DLD1 (cell line): ENCODE results near the gene ULBP3.

Experiments
- in situ Hi-C: cut with HindIII; loops from 2 replicates; pipeline ENCODE4 v1.10.0; 2017; ENCODE audit warnings: low sequenced_read_pairs

Gene ULBP3

DNA sequence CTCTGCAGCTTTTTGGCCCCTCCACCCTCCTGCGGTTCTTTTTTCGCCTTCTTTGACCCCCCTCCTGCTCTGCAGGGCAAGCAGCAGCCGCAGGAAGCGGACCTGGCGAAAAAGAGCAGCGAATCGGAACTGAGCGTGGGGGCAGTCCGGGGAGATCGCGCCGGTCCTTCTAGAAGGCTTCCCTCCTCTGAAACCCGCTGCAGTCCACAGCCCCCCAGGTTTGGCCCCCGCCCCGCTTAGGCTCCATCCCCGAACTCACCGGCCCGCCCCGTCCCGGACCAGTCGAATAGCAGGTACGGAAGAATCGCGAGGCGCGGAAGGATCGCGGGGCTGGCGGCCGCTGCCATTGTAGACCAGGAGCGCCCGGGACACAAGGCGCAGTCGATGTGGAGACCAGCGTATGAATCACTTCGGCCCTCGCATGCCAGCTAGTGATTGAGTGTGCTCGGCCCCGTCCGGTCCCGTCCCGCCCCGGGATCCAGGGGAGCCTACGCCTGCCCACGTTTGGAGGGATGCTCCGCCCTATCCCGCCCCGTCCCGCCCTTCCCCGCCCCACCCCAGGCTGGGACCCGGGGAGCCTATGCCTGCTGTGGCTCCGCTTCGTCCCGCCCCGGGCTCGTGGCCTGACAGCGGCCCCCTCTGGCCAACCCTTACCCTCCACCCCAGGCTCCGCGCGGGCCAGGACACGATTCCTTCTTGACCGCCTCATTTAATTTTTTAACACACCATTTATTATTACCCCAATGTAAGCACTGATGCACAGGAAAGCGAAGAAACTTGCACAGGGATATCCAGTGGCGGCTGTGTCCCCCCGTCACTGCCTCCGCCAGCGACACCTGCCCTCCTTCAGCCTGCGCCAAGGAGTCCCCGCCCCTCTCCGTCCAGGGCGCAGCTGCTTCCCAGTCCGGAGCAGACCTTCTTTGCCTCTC lies at the start of gene ULBP3:
Gene ULBP3 (minus strand): TSS at position 402 of the 929 bp plus-strand sequence. CDS start 55 bp downstream, at position 347.
- in situ Hi-C loops = no loop called here

DNA sequence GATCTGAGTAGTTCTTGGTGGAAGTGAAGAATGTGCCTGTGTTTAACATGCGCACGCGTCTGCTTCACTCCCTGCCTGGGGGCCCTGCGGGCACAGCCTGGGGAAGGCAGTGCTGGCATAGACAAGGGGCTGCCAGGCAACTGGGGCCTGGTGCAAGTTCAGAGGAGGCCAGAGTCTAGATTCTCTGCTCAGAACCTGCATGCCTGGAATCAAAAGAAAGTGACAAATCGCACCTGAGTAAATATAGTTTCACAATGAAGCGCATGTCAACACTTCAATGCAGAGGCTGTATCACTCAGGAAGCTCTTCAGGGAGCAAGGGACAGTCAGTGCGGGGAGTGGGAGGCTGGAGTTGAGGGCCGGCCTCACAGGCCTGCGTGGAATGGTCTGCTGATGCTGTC lies 49.7 kb upstream of the ULBP3 start:
- in situ Hi-C loops = no loop called here

DNA sequence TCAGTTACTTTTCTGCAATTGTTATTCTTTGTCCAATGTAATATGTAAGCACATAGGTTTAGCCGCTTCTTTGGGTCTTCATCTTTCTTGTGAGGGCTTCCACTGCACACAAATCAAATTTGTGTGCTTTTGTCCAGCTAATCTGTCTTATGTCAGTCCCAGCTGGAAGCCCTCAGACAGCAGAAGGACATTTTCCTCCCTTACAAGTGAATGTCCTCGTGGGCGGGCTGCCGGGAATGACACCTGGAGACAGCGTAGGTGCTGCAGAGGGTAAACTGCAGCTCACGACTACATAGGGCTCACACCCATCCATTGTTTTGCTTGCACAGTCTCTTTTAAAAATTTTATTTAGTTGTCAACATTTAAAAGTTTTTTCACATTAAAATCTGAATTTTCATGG lies 49.3 kb upstream of the ULBP3 start:
- in situ Hi-C loops = no loop called here

DNA sequence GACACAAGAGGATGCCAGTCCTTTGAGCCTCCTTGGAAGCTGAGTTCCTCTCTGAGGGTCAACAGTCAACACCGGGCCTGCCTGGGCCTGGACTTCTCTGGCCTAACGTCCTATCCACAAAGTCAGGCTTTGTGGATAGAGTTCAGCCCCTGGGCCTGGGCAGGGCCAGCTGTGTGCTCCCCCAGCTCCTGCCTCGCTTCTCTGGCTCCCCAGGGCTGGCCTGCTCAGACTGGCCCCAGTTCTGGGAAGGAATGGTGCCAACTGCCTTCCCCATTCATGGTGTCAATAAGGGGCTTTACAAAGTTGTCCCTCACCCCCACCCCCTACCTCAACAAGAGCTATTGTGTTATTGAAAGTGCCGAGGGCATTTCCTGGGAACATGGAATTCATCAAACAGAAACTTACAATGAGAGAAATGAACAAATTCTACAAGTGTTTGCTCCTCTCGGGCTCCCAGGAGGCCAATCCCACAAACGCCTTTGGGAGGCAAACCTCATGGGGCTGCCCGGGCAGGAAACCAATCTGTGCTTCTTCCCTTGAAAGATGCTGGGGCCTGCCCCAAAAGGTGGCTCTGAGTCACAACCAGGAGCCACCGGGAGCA lies 47.4 kb upstream of the ULBP3 start:
- in situ Hi-C loops = no loop called here

DNA sequence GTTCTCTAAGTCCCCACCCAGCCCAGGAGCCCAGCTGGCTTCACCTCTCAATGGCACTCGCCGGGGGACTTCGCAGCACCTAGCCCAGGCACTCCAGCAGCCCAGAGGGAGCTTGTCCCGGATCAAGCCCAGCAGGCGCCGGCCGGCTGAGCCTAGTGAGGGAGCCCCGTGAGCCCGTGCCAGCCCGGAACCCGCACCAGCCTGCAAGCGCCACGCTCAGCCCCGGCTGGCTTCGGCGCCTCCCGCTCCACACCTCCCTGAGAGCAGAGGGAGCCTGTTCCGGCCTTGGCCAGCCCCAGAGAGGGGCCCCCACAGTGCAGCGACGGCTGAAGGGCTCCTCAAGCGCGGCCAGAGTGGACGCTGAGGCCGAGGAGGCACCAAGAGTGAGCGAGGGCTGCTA lies 46.8 kb upstream of the ULBP3 start:
- in situ Hi-C loops = no loop called here

DNA sequence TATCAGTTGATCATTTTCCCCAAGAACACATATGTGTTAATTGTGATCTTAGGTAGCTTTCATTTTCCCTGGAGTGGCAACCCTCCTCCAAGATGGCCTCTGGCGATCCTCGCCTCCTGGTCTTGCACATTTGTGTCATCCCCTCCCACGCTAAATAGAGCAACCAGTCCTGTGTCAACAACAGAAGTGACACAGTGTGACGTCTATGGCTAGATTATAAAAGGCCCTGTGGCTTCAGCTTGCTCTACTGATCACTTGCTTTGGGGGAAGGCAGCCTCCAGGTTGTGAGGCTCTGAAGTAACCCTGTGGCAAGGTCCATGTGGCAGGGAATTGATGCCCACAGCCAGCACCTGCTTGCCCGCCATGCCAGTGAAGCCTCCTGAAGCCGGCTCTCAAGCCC lies 43.3 kb upstream of the ULBP3 start:
- in situ Hi-C loops = no loop called here

DNA sequence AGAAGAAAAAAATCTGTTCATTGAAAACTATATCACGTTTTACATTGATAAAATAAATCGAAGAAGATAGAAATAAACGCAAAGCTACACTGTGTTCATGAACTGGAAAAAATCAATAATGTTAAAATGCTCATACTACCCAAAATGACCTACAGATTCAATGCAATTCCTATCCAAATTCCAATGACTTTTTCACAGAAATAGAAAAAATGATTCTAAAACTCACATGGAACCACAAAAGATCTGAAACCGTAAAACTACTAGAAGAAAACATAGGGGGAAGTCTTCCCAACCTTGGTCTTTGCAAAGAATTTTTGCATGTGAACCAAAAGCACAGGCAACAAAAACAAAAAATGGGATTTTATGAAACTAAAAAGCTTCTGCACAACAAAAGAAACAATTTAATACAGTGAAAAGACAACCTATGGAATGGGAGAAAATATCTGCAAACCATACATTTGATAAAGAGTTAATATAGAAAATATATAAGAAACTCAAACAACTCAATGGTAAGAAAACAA lies 33.9 kb upstream of the ULBP3 start:
- in situ Hi-C loops = no loop called here

DNA sequence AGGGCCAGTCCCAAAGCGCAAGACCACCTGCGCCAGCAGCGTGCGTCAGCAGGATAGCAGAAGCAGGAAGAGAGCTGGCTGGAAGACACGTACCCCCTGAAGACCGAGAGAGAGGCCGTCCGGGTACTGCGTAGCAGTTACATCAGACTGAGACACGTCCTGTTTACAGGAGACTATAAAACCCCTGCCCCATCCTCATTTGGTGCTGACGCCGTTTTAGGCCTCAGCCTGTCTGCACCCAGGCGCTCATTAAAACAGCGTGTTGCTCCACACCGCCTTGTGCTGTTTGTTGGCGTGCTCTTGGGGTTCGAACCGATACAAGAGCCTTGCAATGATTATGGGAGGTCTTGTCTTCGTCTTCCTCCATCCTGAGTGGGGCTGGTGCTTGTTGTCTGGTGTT lies 31.8 kb upstream of the ULBP3 start:
- in situ Hi-C loops = no loop called here

DNA sequence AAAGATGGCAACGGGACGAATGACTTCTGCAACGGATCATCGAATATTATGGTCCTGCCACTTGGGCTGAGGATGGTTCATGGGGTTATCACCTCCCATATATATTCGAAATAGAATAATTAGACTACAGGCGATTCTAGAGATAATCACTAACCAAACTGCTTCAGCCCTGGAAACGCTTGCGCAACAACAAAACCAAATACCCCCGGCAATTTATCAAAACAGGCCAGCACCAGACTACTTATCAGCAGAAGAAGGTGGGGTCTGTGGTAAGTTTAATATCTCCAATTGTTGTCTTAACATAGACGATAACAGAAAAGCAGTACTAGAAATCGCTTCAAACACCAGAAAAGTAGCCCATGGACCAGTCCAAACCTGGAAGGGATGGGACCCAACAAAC lies 31.0 kb upstream of the ULBP3 start:
- in situ Hi-C loops = loop anchor here (25.0 kb wide), 1 partner anchor 262 kb away; the partner anchor contains the start of gene IYD

DNA sequence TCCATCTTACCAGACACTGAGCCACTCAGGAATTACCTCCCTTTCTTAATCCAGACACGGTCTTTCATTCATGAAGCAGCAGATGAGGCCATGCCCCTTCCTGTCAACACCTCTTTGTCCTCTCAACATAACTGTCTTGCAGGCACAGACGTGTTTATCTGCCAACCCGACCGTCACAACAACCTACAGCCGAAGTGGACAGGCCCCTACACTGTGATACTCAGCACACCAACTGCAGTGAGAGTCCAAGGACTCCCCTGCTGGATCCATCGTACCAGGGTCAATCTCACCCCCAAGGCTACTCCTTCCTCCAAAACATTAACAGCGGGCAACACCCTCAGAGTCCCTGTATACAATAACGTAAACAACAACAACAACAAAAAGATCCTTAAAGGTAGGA lies 30.6 kb upstream of the ULBP3 start:
- in situ Hi-C loops = loop anchor here (25.0 kb wide), 1 partner anchor 263 kb away; the partner anchor contains the start of gene IYD

DNA sequence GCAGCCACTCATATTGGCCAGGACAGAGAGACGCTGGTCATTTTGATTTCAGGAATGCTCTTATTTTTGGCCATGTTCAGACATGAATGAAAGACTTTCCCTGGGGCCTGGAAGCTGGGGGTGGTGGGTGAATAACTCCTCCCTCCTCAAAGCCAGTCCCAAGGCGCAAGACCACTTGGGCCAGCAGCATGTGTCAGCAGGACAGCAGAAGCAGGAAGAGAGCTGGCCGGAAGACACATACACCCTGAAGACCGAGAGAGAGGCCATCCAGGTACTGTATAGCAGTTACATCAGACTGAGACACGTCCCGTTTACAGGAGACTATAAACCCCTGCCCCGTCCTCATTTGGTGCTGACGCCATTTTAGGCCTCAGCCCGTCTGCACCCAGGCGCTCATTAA lies 29.2 kb upstream of the ULBP3 start:
- in situ Hi-C loops = loop anchor here (25.0 kb wide), 1 partner anchor 264 kb away; the partner anchor contains the start of gene IYD

DNA sequence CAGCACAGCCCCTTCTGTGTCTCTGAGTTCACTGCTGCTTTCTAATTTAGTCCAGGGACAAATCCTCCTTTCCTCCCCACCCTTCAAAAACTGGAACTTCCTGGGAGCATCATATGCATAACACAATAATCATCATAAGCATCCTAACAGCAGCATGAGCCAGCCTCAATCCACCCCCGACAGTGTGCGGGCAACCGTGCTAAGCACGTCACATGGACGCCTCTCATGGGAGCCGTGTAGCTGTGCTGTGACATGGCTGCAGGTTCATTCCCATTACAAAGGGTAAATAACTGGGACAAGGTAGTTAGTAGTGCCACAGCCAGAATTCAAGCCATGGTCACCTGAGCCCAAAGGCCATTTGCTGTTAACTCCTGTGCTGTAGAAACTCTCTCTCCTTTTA lies 24.5 kb upstream of the ULBP3 start:
- in situ Hi-C loops = loop anchor here (25.0 kb wide), 1 partner anchor 269 kb away; the partner anchor contains the start of gene IYD

DNA sequence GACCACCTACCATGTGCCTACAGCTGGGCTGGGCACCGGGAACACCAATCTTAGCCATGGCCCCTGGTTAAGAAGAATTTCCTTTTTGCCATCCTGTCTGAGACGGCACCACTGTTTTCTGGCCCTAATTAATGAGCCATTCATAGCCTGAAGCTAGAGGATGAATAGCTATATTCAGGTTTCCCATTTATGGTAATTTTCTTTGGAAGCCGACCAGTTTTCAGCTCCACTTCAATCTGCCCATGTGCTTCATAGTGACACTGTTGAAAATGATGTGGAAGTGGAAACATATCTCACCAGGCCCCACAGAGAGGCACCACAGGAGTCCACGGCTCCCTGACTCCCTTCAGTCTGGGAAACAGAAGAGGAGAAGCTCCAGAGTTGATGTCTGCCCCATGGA lies 22.6 kb upstream of the ULBP3 start:
- in situ Hi-C loops = loop anchor here (25.0 kb wide), 1 partner anchor 271 kb away; the partner anchor contains the start of gene IYD

DNA sequence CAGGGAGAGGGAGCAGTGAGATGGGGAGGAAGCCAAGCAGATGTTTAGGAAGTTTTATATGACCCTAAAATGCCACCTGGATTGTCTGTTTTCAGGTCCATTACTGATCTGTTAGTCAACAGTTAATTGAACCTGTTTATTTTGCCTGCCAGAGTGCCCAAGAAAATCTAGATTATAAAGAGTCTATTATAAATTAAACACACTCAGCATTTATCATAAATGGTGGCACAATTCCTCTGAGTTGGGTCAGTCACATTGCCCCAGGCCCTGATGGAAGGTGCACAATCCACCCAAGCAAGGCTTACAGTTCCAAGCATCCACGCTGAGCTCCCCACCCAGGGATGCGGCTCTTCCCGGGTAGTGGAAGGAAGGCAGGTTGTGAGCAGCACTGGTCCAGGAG lies 21.4 kb upstream of the ULBP3 start:
- in situ Hi-C loops = loop anchor here (25.0 kb wide), 1 partner anchor 272 kb away; the partner anchor contains the start of gene IYD

DNA sequence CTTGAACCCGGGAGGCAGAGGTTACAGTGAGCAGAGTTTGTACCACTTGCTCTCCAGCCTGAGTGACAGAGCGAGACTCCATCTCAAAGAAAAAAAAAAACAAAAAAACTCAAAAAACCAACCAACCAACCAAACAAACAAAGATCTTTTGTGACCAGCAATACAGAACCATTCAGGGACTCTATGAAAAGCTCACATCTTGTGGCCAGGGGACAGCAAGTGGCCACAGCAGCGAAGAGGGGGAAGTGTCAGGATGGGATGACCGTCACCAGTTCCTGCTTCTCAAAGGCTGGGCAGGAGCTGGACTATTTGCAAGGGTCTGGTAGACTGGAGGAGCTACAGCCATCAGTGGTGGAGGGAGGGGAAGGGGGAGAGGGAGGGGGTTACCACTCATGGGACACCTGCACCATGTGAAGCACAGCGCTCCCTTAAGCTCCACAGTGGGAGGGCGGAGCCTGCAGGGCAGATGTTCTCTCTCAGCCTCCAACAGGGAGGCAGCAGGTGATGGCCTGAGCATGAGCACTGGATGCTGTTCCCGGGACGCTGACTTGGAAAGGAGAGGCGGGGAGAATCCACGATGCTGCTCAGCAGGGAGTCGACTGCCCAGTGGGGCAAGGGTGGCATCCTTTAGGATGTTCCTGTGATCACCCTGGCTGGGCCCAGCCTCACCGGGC lies 19.7 kb upstream of the ULBP3 start:
- in situ Hi-C loops = loop anchor here (25.0 kb wide), 1 partner anchor 274 kb away; the partner anchor contains the start of gene IYD

DNA sequence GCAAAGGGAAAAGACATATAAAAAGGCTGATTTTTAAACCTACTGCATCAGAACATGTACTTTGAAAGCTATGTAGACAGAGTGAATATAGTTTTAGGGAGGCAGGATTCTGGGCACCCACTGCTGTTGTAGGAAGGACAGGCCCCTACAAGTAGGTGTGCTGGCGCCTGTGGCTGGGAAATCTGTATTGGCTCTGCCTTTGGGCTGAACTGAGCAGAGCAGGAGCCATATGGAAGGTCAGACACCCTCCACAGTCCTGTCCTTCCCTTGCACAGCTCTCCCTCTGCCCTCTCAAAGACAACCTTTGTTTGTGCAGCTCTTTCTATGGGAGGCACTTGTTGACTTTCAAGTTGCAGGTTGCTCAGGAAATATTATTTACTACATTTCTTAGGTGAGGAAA lies 18.4 kb upstream of the ULBP3 start:
- in situ Hi-C loops = loop anchor here (25.0 kb wide), 1 partner anchor 275 kb away; the partner anchor contains the start of gene IYD

DNA sequence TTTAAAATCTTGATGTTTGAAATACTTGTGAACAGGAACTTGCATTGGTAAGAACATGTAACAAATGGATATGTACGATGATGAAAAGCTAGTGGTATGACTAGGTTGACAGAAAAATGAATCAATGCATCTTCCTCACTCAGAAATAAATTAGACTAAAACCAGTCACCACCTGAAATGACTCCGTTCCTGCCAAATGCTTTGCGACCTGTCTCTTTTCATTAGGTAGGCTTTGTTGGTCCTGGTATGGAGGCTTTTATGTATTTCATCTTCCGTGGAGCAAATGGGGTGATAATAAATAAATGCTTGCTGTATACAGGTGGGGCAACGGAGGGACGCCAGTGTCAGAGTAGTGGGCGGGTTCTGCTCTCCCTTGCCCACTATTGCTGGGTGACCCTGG lies 17.1 kb upstream of the ULBP3 start:
- in situ Hi-C loops = loop anchor here (25.0 kb wide), 1 partner anchor 276 kb away; the partner anchor contains the start of gene IYD

DNA sequence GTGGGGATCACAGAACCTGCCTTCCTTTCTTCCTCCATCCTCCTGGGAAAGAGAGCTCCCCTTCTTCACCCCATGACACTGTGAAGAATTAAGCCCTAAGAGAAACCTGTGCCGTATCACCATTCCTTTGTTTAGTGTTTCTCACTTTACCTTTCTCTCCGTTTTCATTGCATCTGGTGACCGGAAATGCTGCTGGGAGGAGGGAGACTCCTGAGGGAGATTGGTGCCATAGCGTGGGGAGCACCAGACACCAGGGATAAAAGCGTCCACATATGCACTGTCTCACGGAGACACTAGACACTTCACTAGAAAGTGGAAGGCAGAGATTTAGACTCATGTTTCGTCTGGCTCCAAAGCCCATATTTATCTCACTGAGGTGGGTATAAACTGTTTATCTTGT lies 15.5 kb upstream of the ULBP3 start:
- in situ Hi-C loops = loop anchor here (25.0 kb wide), 1 partner anchor 278 kb away; the partner anchor contains the start of gene IYD

DNA sequence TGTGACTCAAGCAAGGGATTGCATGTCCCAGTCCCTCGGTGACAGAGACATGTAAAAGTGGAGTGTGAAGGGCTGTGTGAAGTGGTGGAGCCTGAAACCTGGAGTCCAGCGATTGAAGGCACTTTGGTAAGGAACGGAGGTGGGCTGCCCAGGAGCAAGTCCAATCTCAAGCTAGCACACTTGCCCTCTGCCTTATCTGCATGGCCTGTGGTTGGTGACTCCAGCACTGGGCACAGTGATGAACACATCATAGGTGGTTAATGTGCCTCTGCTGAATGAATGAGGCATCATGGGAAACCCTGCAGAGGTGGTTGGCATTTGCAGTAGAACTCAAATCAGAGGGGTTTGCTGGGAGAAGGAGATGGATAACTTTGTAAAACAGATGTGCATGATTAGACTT lies 14.9 kb upstream of the ULBP3 start:
- in situ Hi-C loops = loop anchor here (25.0 kb wide), 1 partner anchor 278 kb away; the partner anchor contains the start of gene IYD

DNA sequence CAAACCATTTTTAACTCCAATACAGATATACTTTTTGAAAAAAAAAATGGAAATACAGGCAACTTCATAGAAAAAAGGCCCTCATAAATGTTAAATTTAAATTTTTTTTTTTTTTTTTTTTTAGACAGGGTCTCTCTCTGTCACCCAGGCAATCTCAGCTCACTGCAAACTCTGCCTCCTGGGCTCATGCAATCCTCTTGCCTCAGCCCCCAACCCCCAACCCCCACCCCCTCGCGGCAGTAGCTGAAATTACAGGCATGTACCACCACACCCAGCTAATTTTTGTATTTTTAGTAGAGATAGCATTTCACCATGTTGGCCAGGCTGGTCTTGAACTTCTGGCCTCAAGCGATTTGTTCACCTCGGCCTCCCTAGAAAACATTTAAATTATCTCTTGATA lies 12.8 kb upstream of the ULBP3 start:
- in situ Hi-C loops = loop anchor here (25.0 kb wide), 1 partner anchor 281 kb away; the partner anchor contains the start of gene IYD
